ENCODE results near the gene MCC.
"Not testable (repeated sequence)": the region's sequence is repeated elsewhere in the genome, so short reads cannot be mapped to it uniquely, and the experiment has no call there.

MCC gene

GRCh38 chr5:113405530-113405929 is 82.7 kb downstream of the MCC start:
- DNase-seq = no peak

DNA sequence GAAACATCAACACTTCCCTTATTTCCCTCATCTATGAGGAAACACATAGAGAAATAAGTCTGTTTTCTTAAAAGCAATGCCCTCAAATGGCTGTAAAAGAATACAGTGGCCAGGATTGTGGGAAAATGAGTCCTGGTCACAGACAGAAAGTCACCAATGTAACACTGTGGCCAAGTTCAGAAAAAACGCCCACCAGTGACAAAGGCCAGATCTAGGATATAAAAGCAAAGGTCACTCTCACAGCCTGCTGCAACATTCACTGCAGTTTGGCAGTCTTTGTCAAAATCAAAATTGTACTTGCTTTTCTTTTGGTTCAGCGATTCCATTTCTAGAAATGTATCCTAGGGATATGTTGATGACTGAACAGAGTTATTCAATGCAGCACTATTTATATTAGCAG is 84.0 kb downstream of the MCC start:
- DNase-seq = no peak

- not testable (repeated sequence) for DNase-seq
These were observed 90.3 kb downstream of the MCC start for GRCh38 chr5:113397986-113398385.

GRCh38 chr5:113397046-113397445 is 91.2 kb downstream of the MCC start:
- no peak for DNase-seq

- no peak for DNase-seq
These were observed 93.6 kb downstream of the MCC start for GRCh38 chr5:113394658-113395057.

GRCh38 chr5:113390224-113390623 is 98.0 kb downstream of the MCC start:
- DNase-seq = no peak

DNA sequence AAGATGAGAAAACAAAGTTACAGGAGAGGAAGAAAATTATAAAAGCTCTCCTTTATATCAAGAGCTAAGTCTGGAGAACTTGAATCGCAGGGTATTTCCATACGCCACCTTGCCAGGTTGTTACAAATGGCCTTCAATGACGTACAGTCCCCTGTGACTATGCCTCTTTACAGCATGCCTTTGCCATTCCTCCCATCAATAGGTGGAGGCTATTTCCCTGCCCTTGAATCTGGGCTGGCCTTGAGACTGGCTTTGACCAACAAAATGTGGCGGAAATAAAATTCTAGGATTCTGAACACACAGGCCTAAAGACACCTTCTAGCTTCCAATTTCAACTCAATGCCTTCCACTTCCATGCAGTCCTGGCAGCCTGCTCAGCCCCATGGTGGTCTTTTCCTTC is 99.1 kb downstream of the MCC start:
- DNase-seq = no peak

DNA sequence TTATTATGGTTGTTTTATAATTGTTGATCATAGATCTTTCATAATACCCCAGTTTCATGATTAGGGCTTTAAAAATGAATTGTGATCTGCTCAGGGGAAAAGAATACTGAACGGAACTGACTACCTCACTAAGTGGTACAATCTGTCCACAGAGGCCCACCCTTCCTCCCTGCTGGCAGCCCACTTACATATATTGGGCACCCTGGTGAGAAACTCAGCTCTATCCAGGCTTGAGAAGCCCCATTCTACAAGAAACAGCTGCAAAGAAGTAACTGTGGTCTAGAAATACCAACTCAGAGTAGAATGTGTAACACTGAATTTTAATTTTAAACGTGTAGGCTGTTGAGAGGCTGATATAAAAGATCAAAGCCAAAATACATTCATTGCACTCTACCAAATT is 100.4 kb downstream of the MCC start:
- no peak for DNase-seq

GRCh38 chr5:113384782-113385285 is 103.4 kb downstream of the MCC start:
- DNase-seq = no peak

DNA sequence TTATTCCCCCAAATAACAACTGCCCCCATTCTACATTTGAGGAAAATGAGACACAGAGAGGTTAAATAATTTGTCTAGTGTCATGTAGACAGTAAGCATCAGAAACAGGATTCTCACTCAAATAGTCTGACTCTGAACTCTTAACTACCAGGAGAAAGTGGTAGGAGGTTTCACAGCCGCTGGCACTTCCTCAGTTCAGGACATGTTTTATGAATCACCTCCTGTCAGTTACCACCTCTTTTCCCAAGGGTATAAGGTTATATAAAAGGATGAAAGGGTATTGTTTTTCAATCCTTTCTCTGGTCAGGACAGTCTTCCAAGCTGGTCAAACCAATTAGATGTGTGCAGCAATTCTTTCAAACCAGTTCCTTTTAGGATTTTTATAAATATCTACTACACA is 105.5 kb downstream of the MCC start:
- no peak for DNase-seq

DNA sequence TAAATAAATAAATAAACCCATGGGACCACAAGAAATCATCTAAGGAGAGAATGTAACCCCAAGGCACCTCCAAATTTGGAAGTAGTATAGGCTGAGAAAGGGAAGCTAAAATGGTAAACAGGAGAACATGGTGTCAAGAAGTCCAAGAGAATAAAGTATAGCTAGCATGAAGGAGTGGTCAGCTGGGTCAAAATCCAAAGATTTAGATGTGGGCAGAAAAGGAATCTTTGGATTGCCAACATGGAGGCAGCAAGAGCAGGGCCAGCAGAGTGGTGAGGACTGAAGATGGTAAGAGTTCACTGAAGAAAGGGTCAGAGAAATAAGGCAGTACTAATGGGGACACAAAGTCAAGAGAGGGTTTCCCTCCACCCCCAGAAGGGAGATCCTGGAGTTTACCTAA is 106.5 kb downstream of the MCC start:
- no peak for DNase-seq

DNA sequence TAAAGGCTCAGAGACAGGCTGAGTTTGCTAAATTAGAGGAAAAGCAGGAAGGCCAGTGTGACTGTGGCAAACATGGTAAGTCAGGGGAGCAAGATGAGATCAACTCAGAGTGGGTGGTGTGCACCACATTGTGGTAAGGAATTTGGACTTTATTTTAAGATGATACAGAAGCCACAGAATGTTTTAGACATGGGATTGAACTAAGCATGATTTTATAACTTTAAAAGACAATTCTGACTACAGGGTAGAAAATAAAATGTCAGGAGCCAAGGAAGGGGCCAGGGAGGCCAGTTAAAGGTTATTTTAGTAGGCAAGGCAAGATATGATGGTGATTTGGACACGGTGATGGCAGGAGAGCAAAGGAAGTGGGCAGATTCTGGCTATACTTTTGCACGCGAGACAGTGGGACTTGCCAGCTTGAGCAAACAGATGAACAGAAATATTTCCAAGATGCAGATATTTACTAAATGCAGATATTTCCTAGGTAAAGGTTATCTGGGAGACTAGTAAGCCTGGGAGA is 107.4 kb downstream of the MCC start:
- DNase-seq = no peak

- DNase-seq = no peak
These were observed 108.1 kb downstream of the MCC start for GRCh38 chr5:113379936-113380806.

DNA sequence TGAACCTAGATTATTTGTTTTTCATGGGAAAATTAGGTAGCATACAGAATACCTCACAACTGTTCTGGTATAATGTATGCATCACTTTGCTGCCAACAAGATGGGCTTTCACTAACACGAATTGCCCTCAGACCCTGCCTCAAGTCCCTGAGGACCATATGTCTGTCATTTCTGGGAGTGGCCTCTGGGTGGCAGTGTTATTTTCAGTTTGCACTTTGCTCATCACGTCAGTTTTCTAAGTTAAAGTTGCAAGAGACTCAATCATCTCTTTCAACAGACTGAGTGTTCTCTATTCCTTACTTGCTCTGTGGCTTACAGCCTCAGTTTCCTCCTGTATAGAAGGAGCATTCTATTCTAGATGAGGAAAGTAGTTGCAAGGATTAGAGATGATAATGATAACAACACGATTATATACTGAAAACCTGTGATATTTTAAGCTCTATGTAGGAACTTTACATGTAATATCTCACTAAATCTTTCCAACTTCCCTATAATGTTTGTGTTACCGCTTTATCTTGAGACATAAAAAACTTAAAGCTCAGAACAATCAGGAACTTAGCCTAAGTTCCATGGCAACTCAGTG is 109.2 kb downstream of the MCC start:
- DNase-seq = peak; percentile 49

GRCh38 chr5:113378514-113378913 is 109.7 kb downstream of the MCC start:
- DNase-seq = no peak

DNA sequence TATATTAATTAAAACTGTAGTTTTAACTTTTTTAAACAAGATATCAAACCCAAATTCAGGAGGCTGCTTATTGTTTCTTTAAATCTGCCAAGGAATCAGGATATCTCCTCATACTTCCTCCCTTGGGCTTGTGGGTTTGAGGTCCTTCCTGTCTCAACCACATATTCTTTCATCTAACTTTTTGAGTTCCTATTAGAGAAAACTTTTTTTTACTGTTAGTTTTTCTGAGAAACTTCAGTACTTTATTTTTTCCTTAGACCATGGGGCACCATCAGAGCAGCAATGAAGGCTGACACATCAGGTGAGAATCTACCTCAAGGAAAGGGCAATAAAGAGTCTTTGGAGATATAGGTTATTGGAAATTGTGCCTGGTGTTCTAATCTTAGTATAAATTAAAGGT is 110.2 kb downstream of the MCC start:
- DNase-seq = no peak

DNA sequence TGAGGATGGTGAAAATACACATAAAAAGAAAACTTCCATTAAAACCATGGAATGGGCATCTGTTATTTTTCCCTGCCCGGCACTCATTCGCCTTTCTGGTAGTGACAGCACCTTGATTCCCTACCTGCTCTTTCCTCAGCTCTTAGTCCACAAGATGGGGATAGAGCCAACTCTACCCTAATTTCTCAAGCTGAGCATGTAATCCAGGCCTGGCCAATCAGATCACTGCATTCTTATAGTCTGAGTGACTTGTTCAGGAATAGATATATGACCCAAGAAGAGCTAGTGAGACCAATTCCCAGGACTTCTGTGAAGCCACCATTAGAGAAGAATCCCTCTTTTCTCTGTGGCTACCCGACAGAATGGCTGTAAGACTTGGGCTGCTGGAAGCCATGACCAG is 111.6 kb downstream of the MCC start:
- DNase-seq = no peak

GRCh38 chr5:113375480-113376060 is 112.7 kb downstream of the MCC start:
- DNase-seq = no peak

DNA sequence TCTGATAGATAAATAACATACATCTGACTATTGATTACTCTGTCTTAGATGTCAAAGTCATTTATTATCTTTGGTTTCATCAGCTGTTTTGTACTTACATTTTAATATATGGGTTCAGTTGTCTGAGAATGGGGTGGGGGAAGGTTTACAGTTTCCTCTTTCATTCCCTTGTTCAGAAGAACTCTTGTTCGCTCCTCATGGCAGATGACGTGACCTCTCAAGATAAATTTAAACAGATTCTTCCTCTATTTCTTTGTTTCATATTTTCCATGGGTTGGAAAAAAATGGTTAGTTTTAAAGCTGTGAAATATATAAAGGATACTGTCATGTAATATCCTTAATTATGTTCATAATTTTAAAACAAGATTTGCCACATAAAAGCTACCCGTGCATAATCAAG is 114.8 kb downstream of the MCC start:
- no peak for DNase-seq

DNA sequence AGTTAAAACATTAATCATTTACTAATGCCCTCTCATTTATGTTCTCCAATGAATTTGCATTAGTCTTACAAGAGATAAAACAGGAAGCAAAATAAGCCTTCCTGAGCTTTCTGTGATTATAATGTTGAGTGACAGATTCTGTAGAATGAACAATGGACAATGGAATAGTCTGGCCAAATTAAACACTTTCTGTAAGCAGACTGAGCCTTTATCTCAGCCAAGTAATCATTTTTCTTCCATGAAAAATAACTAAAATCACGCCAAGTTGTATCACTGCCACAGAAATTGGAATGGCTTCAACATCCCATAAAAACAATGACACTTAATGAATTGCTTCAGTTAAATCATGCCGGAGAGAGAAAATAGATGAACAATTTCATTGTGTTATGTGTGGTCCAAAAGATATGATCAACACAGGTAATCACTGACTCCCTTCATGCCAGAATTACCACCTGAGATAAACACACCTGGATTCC is 116.5 kb downstream of the MCC start:
- no peak for DNase-seq

- no peak for DNase-seq
These were observed 120.7 kb downstream of the MCC start for GRCh38 chr5:113367586-113367985.

GRCh38 chr5:113364466-113364865 is 123.8 kb downstream of the MCC start:
- no peak for DNase-seq

DNA sequence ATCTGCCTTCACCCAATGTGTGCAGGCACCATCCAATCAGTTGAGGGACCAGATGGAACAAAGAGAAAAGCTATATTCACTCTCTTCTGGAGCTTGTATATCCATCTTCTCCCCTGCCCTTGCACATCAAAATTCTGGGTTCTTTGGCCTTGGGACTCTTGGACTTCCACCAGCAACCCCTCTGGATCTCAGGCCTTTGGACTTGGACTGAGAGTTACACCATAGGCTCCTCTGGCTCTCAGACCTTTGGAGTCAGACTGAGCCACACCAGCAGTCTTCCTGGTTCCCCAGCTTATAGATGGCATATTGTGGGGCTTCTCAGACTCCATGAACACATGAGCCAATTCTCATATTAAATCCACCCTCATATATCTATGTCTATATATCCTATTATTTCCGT is 126.6 kb downstream of the MCC start:
- no peak for DNase-seq

DNA sequence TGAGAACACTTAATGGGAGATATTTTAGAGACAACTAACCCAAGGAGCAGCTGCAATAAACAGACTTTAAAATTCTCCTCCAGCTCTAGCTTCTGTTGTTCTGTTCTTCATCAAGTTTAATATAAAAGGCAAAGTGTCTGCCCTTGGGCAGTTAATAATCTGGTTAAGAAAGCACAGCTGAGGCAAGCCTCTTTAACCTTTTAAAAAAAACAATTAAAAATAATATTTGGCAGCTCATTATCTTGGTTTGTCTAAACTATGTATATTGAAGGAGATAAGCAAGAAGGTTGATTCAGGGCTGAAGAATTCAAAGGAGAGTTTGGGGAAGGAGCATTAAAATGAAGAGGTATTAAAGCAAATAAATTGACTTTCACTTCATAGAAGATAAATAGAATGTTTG is 128.8 kb downstream of the MCC start:
- DNase-seq = no peak
